GM10266 (cell line): ENCODE results near the gene SLC66A1.

Source experiments
- DNase-seq: peaks from one replicate; pipeline ENCODE4 v3.0.0; 2012; ENCODE audit errors: extremely low spot score
- TF ChIP-seq, protein P1 (sequence below): IDR thresholded peaks from 2 replicates; pipeline ENCODE4 v1.5.1; 2012; ENCODE audit warnings: mild to moderate bottlenecking, low read depth; ENCODE audit not compliant: control insufficient read depth, insufficient read depth; ENCODE audit errors: missing control alignments

Gene SLC66A1

GRCh38 chr1:19336543-19336942 lies 24.4 kb downstream of the SLC66A1 start:
- TF ChIP-seq, protein P1, sequence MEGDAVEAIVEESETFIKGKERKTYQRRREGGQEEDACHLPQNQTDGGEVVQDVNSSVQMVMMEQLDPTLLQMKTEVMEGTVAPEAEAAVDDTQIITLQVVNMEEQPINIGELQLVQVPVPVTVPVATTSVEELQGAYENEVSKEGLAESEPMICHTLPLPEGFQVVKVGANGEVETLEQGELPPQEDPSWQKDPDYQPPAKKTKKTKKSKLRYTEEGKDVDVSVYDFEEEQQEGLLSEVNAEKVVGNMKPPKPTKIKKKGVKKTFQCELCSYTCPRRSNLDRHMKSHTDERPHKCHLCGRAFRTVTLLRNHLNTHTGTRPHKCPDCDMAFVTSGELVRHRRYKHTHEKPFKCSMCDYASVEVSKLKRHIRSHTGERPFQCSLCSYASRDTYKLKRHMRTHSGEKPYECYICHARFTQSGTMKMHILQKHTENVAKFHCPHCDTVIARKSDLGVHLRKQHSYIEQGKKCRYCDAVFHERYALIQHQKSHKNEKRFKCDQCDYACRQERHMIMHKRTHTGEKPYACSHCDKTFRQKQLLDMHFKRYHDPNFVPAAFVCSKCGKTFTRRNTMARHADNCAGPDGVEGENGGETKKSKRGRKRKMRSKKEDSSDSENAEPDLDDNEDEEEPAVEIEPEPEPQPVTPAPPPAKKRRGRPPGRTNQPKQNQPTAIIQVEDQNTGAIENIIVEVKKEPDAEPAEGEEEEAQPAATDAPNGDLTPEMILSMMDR, result no peak
- DNase-seq, result no peak

DNA sequence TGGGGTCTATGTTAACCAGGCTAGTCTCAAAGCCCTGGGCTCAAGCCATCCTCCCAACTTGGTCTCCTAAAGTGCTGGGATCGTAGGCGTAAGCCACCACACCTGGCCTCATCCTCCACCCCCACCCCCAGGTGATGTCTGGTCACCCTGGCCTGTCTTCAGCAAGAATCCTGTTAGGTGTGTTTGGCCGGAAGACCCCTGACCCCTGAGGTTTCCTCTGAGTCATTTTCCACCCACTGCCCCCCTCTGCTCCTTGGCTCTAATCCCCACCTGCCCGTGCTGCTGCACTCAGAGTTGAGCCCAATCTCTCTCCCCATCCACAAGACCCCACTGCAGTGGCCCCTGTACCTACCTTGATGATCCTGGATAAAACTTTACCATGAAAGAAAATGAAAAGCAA lies 25.2 kb downstream of the SLC66A1 start:
- TF ChIP-seq, protein P1, result no peak

DNA sequence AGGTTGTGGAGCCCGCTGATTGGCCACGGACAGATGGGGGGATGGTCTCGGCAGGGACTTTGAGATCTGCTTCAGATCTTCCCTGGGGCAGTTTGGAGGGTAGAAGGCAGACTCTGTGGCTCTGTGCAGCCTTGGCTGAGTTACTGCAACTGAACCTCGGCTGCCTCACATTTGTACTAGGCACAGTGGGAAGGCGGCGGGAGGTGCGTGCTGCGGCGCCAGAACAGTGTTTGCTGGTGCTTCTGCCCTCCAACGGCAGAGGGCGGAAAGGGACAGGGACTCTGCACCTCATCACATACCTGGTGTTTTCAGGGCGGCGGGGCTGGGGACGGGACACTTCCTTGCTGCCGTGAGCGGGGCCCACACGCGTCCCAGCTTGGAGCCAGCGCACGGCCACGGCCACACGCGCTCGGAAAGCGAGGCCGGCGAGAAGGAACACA lies 26.2 kb downstream of the SLC66A1 start:
- no peak for DNase-seq
- TF ChIP-seq, protein P1, result no peak

More for the DNA sequence above, 25.2 kb downstream of the SLC66A1 start:
- DNase-seq, result no peak

DNA sequence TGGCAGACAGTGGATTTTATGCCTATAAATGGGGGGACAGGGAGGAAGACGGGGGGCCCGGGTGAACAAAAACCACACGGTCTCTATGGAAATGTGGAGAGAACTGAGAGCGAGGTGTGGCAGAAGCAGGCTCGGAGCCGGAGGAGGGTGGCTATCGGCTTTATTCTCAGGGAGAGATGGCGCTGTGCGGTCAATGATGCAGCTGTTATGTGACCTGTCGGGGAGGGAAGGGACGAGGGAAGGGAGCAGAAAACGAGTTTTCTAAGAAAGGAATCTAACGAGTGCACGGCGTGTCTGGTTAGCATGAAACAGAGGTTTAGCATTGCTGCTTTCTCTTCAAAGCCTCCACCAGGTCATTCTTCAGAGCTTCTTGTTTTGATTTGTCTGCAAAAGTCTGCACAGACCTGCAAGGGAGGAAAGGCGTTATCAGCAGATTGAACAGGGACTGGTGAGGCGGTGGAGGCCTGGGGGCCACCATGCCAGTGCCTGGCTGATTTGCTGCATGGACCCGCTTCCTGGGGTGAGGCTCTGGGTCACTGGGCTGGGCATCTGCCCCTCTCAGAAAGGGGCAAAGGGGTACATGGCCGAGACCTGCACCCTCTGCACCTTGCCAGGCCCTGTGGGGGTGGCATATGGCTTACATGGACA lies 27.2 kb downstream of the SLC66A1 start:
- no peak for DNase-seq
- TF ChIP-seq, protein P1, result no peak

- DNase-seq, result no peak
- TF ChIP-seq, protein P1, result no peak
Measured at GRCh38 chr1:19340387-19340937, 28.3 kb downstream of the SLC66A1 start.

GRCh38 chr1:19341201-19342061 lies 29.3 kb downstream of the SLC66A1 start:
- DNase-seq, result peak; percentile 91
- TF ChIP-seq, protein P1, result peak; percentile 73
